Activated CD4-positive, alpha-beta T cell treated with anti-CD3 and anti-CD28 coated beads, Interleukin-2, amount 50 U/mL, for 24 hours (primary cell): ENCODE measurements around the gene RGMA.
"Not testable (repeated sequence)": the region's sequence is repeated elsewhere in the genome, so short reads cannot be mapped to it uniquely, and the experiment has no call there.

Experiments
- DNase-seq, 2 donors: peaks; one replicate each; pipeline ENCODE4 v3.0.0-alpha.2; 2020; ENCODE audit warnings: low read depth in 1 of 2, low spot score in 1 of 2

The RGMA gene

GRCh38 chr15:93035092-93035915 is 53.7 kb downstream of the RGMA start:
- DNase-seq, result no peak

- DNase-seq, result no peak
Observed at GRCh38 chr15:93034512-93034911, 54.5 kb downstream of the RGMA start.

GRCh38 chr15:93033434-93034045 is 55.5 kb downstream of the RGMA start:
- no peak for DNase-seq

- DNase-seq, result not testable (repeated sequence)
Observed at GRCh38 chr15:93032515-93033206, 56.4 kb downstream of the RGMA start.

GRCh38 chr15:93031557-93032384 is 57.2 kb downstream of the RGMA start:
- not testable (repeated sequence) for DNase-seq

- no peak for DNase-seq
Observed at GRCh38 chr15:93031103-93031464, 57.9 kb downstream of the RGMA start.

GRCh38 chr15:93030430-93031102 is 58.4 kb downstream of the RGMA start:
- peak; percentile 45 to 55 for DNase-seq

GRCh38 chr15:93029836-93030429 is 59.1 kb downstream of the RGMA start:
- DNase-seq, result no peak

GRCh38 chr15:93029214-93029835 is 59.7 kb downstream of the RGMA start:
- no peak for DNase-seq

GRCh38 chr15:93028632-93029213 is 60.3 kb downstream of the RGMA start:
- DNase-seq, result no peak

GRCh38 chr15:93028111-93028631 is 60.8 kb downstream of the RGMA start:
- no peak for DNase-seq

GRCh38 chr15:93027413-93027812 is 61.6 kb downstream of the RGMA start:
- no peak for DNase-seq

GRCh38 chr15:93026380-93026817 is 62.6 kb downstream of the RGMA start:
- no peak for DNase-seq

GRCh38 chr15:93025625-93025982 is 63.4 kb downstream of the RGMA start:
- DNase-seq, result no peak

- no peak for DNase-seq
Observed at GRCh38 chr15:93024716-93025624, 64.0 kb downstream of the RGMA start.

- no peak for DNase-seq
Observed at GRCh38 chr15:93024293-93024692, 64.7 kb downstream of the RGMA start.

- no peak for DNase-seq
Observed at GRCh38 chr15:93020976-93021772, 67.8 kb downstream of the RGMA start.
